Activated CD4-positive, alpha-beta T cell treated with anti-CD3 and anti-CD28 coated beads, Interleukin-2, amount 10 ng/mL, durations not matched to agents 7 days and 5 days (primary cell): ENCODE data around the gene NCS1. TPM values are rescaled to one million over a fixed set of nuclear protein-coding genes. Genes with fewer than 3 reads are reported as not detected.

Experiments
- CTCF ChIA-PET: fragments of 350-600 bp; sonication (Branson Sonifier 250); formaldehyde crosslinking; loops from one replicate; lab custom pipeline; 2021; ENCODE audit warnings: antibody characterized with exemption; lab: Charles Lee
- POLR2A ChIA-PET: fragments of 350-600 bp; sonication (Branson Sonifier 250); formaldehyde crosslinking; loops from one replicate; lab custom pipeline; 2021; ENCODE audit warnings: antibody characterized with exemption; lab: Charles Lee
- DNase-seq: peaks from one replicate; pipeline ENCODE4 v3.0.0-alpha.2; 2020
- H3K27ac Mint-ChIP-seq: one replicate; pipeline ENCODE4 v1.8.0; 2021; ENCODE audit warnings: mild to moderate bottlenecking, moderate library complexity, mixed read lengths
- H3K27me3 Mint-ChIP-seq: one replicate; pipeline ENCODE4 v1.8.0; 2021; ENCODE audit warnings: mixed read lengths
- H3K36me3 Mint-ChIP-seq: one replicate; pipeline ENCODE4 v1.8.0; 2021; ENCODE audit warnings: low read depth, mixed read lengths
- H3K4me1 Mint-ChIP-seq: one replicate; pipeline ENCODE4 v1.8.0; 2021; ENCODE audit warnings: mixed read lengths
- H3K4me3 Mint-ChIP-seq: one replicate; pipeline ENCODE4 v1.8.0; 2021; ENCODE audit warnings: mild to moderate bottlenecking, moderate library complexity, mixed read lengths
- H3K9me3 Mint-ChIP-seq: one replicate; pipeline ENCODE4 v1.8.0; 2021; ENCODE audit warnings: mixed read lengths
- total RNA-seq, 2 experiments: library from RNA; stranded (reverse); gene quantifications; one replicate each; pipeline ENCODE4 v1.2.3, GENCODE V29; 2021

Gene NCS1
- total RNA-seq, 2 experiments from 2014 or later: 1.0 to 1.2 TPM

DNA sequence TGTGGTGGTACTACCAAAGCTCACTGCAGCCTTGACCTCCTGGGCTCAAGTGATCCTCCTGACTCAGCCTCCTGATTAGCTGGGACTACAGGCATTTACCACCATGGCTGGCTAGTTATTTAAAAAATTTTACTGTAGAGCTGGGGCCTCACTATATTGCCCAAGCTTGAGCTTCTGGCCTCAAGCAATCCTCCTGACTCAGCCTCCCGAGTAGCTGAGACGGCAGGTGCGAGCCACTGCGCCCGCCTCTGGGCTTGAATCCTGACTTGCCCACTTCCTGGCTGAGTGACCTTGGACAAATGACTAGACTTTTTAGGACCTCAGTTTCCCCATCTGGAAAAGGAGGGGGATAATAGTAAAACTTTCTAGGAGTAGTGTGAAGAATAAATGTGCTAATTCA, 32.1 kb downstream of the NCS1 start:
- no peaks in the 10 kb centered on the region for H3K4me1 Mint-ChIP-seq
- H3K36me3 Mint-ChIP-seq: no peaks in the 10 kb centered on the region
- H3K27ac Mint-ChIP-seq: no peak overlapping the region
- peaks cover 2% of the 10 kb centered on the region for H3K27me3 Mint-ChIP-seq
- ChIA-PET POLR2A (no interaction called here), CTCF (no interaction called here)
- no peak for DNase-seq
- H3K4me3 Mint-ChIP-seq: no peak overlapping the region
- no peaks in the 10 kb centered on the region for H3K9me3 Mint-ChIP-seq

- POLR2A ChIA-PET: interaction anchor here (0.7 kb wide), 1 partner anchor 37 kb away, joined by 5 read pairs; no protein-coding TSS in a partner anchor
- no peaks in the 10 kb centered on the region for H3K9me3 Mint-ChIP-seq
- CTCF ChIA-PET: interaction anchor here (0.9 kb wide), 1 partner anchor 15 kb away, joined by 3 read pairs; no protein-coding TSS in a partner anchor
These were observed 32.8 kb downstream of the NCS1 start for GRCh38 chr9:130204959-130205358.

GRCh38 chr9:130205912-130206311, 33.7 kb downstream of the NCS1 start:
- peak overlapping the region; percentile 5 for H3K27ac Mint-ChIP-seq
- H3K4me1 Mint-ChIP-seq: no peaks in the 10 kb centered on the region
- H3K36me3 Mint-ChIP-seq: no peaks in the 10 kb centered on the region
- ChIA-PET POLR2A (no interaction called here), CTCF (interaction anchor here (0.6 kb wide), 1 partner anchor 36 kb away, joined by 3 read pairs; no protein-coding TSS in a partner anchor)
- H3K27me3 Mint-ChIP-seq: peaks cover 2% of the 10 kb centered on the region
- no peak overlapping the region for H3K4me3 Mint-ChIP-seq
- no peaks in the 10 kb centered on the region for H3K9me3 Mint-ChIP-seq
- DNase-seq: no peak

More at GRCh38 chr9:130204959-130205358, 32.8 kb downstream of the NCS1 start:
- Mint-ChIP-seq H3K36me3 (no peaks in the 10 kb centered on the region), H3K4me1 (no peaks in the 10 kb centered on the region), H3K4me3 (no peak overlapping the region), H3K27me3 (peaks cover 2% of the 10 kb centered on the region), H3K27ac (no peak overlapping the region)
- DNase-seq: no peak

DNA sequence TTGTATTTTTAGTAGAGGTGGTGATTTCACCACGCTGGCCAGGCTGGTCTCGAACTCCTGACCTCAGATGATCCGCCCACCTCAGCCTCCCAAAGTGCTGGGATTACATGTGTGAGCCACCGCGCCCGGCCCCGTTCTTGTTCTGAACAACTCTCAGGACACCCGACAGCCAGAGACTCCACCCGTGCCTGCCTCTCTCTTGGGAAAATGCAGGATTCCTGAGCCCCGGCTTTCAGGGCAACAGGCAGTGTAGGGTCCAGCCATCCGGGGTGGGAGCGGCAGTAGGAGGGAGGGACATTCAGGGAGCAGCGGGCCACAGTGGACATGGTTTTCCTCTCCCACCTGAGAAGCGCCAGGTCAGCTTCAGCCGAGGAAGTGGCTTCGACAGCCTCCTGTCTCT, 34.4 kb downstream of the NCS1 start:
- H3K4me1 Mint-ChIP-seq: no peaks in the 10 kb centered on the region
- no peaks in the 10 kb centered on the region for H3K9me3 Mint-ChIP-seq
- no peak overlapping the region for H3K27ac Mint-ChIP-seq
- H3K27me3 Mint-ChIP-seq: peaks cover 2% of the 10 kb centered on the region
- H3K36me3 Mint-ChIP-seq: no peaks in the 10 kb centered on the region
- POLR2A ChIA-PET: no interaction called here
- CTCF ChIA-PET: no interaction called here
- no peak overlapping the region for H3K4me3 Mint-ChIP-seq
- no peak for DNase-seq

DNA sequence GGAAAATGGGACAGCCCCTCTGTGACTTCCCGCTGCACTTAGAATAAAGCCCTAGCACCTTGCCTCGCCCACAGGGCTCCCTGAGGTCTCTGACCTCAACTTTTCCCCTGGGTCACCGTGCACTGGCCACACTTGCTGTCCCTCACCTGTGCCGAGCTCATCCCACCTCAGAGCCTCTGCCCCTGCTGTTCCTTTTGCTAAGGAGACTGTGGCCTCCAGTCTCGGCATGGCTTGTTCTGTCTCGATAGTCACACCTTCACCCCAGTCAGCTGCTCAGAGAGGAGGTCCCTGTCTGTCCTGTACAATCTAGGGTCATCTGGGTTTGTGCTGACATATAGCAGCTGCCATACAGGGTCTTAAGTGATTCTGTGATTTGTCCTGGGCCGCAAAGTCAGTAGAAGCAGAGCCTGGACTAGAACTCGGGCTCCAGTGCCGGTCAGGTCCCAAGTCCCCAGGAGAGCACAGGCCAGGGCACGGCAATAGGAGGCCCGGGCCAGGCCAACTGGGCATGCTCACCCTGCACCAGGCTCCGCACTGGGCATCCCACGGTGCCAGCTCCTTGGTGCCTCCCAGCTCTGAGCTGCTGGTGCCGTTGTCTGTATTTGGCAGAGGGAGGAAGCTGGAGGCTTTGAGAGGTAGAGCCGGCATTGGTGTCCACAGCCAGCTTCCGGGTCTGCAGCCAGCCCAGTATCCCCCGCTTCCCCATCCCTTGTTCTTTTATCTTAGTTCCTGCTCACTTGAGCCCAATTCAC, 35.2 kb downstream of the NCS1 start:
- POLR2A ChIA-PET: no interaction called here
- DNase-seq: no peak
- Mint-ChIP-seq H3K4me3 (no peak overlapping the region), H3K27ac (no peak overlapping the region), H3K4me1 (no peaks in the 10 kb centered on the region), H3K9me3 (no peaks in the 10 kb centered on the region), H3K36me3 (no peaks in the 10 kb centered on the region), H3K27me3 (peaks cover 2% of the 10 kb centered on the region)
- CTCF ChIA-PET: no interaction called here

GRCh38 chr9:130208600-130209347, 36.6 kb downstream of the NCS1 start:
- Mint-ChIP-seq H3K9me3 (no peaks in the 10 kb centered on the region), H3K27me3 (peaks cover 2% of the 10 kb centered on the region), H3K36me3 (no peaks in the 10 kb centered on the region), H3K4me3 (no peak overlapping the region), H3K27ac (no peak overlapping the region), H3K4me1 (no peaks in the 10 kb centered on the region)
- ChIA-PET CTCF (no interaction called here), POLR2A (no interaction called here)
- DNase-seq: no peak

GRCh38 chr9:130209422-130209821, 37.2 kb downstream of the NCS1 start:
- no peaks in the 10 kb centered on the region for H3K36me3 Mint-ChIP-seq
- POLR2A ChIA-PET: no interaction called here
- CTCF ChIA-PET: no interaction called here
- H3K27me3 Mint-ChIP-seq: peaks cover 2% of the 10 kb centered on the region
- H3K4me3 Mint-ChIP-seq: no peak overlapping the region
- no peak overlapping the region for H3K27ac Mint-ChIP-seq
- no peaks in the 10 kb centered on the region for H3K4me1 Mint-ChIP-seq
- DNase-seq: no peak
- H3K9me3 Mint-ChIP-seq: no peaks in the 10 kb centered on the region

- POLR2A ChIA-PET: no interaction called here
- no peaks in the 10 kb centered on the region for H3K4me1 Mint-ChIP-seq
- no peak overlapping the region for H3K4me3 Mint-ChIP-seq
- no peaks in the 10 kb centered on the region for H3K36me3 Mint-ChIP-seq
- no peak overlapping the region for H3K27ac Mint-ChIP-seq
- DNase-seq: no peak
- CTCF ChIA-PET: interaction anchor here (0.6 kb wide), 1 partner anchor 10 kb away, joined by 3 read pairs; no protein-coding TSS in a partner anchor
- H3K9me3 Mint-ChIP-seq: no peaks in the 10 kb centered on the region
- peaks cover 2% of the 10 kb centered on the region for H3K27me3 Mint-ChIP-seq
These were observed 39.5 kb downstream of the NCS1 start for GRCh38 chr9:130211548-130212226.

GRCh38 chr9:130212543-130213297, 40.5 kb downstream of the NCS1 start:
- Mint-ChIP-seq H3K4me1 (no peaks in the 10 kb centered on the region), H3K27me3 (peaks cover 2% of the 10 kb centered on the region), H3K27ac (no peak overlapping the region), H3K4me3 (no peak overlapping the region), H3K36me3 (no peaks in the 10 kb centered on the region), H3K9me3 (no peaks in the 10 kb centered on the region)
- CTCF ChIA-PET: no interaction called here
- POLR2A ChIA-PET: no interaction called here
- DNase-seq: no peak

- POLR2A ChIA-PET: no interaction called here
- no peak for DNase-seq
- H3K27ac Mint-ChIP-seq: peak overlapping the region; percentile 19
- no peaks in the 10 kb centered on the region for H3K9me3 Mint-ChIP-seq
- H3K4me1 Mint-ChIP-seq: no peaks in the 10 kb centered on the region
- no peaks in the 10 kb centered on the region for H3K27me3 Mint-ChIP-seq
- H3K4me3 Mint-ChIP-seq: no peak overlapping the region
- CTCF ChIA-PET: no interaction called here
- no peaks in the 10 kb centered on the region for H3K36me3 Mint-ChIP-seq
These were observed 41.9 kb downstream of the NCS1 start for GRCh38 chr9:130213911-130214761.

GRCh38 chr9:130214776-130215340, 42.7 kb downstream of the NCS1 start:
- ChIA-PET CTCF (no interaction called here), POLR2A (no interaction called here)
- DNase-seq: no peak
- Mint-ChIP-seq H3K36me3 (no peaks in the 10 kb centered on the region), H3K9me3 (no peaks in the 10 kb centered on the region), H3K27me3 (no peaks in the 10 kb centered on the region), H3K27ac (no peak overlapping the region), H3K4me1 (no peaks in the 10 kb centered on the region), H3K4me3 (no peak overlapping the region)
